HepG2 (cell line): ENCODE results near the gene SPECC1L. TPM values are rescaled to one million over a fixed set of nuclear protein-coding genes. Genes with fewer than 3 reads are reported as not detected.

Source experiments
- ATAC-seq: fragments of 200-7000 bp; cut with Tn5 transposase; 3 replicates; pipeline ENCODE4 v1.9.1; 2020; ENCODE audit warnings: mild to moderate bottlenecking, moderate library complexity
- BruUV-seq: library from RNA; stranded (reverse); fragments of 400-500 nt; replicated peaks from 2 replicates; lab custom pipeline; 2021; lab: Mats Ljungman, UMichigan
- CTCF ChIA-PET: fragments of 300-600 bp; formaldehyde crosslinking; extraction: SDS; loops from one replicate; lab custom pipeline; 2021; ENCODE audit warnings: low total read pairs, inconsistent platforms, low intra/inter-chr PET ratio; lab: Yijun Ruan, JAX
- POLR2A ChIA-PET: fragments of 350-600 bp; sonication (Branson Sonifier 250); formaldehyde crosslinking; loops from one replicate; lab custom pipeline; 2020; ENCODE audit warnings: antibody characterized with exemption, inconsistent platforms; lab: Yijun Ruan, JAX
- DNase-seq: peaks from one replicate; pipeline ENCODE4 v3.0.0-alpha.2; 2015; ENCODE audit warnings: low spot score
- FAIRE-seq: peaks from 3 replicates; lab custom pipeline; 2011; peaks lifted over from hg19 to GRCh38; lab: Jason Lieb, UNC
- H2AFZ ChIP-seq: one replicate; pipeline ENCODE4 v1.6.1; 2011; ENCODE audit warnings: low read length, inconsistent platforms
- H3K27ac ChIP-seq: fragments of 300-600 bp; 3 replicates; pipeline ENCODE4 v1.8.0; 2011; ENCODE audit warnings: mixed run types, mild to moderate bottlenecking, mixed read lengths, low read length, inconsistent platforms; ENCODE audit not compliant: insufficient read depth; ENCODE audit errors: extremely low read length
- H3K27me3 ChIP-seq, 2 experiments: fragments of 200-600 bp in 1 of 2; 2 replicates in 1 of 2; 3 replicates in 1 of 2; pipeline versions ENCODE4 v1.6.0 to v1.8.0; 2011; ENCODE audit warnings: low read length in 2 of 2, mild to moderate bottlenecking in 2 of 2, moderate library complexity in 2 of 2, inconsistent platforms in 1 of 2; ENCODE audit not compliant: insufficient read depth in 2 of 2, control insufficient read depth in 1 of 2
- H3K36me3 ChIP-seq, 2 experiments: fragments of 200-600 bp in 1 of 2; replicated peaks in 1 of 2; 2 replicates in 1 of 2; 3 replicates in 1 of 2; pipeline versions ENCODE4 v1.5.1 to v1.8.0; 2011; ENCODE audit warnings: low read length in 2 of 2, inconsistent platforms in 1 of 2; ENCODE audit not compliant: insufficient read depth in 2 of 2, control insufficient read depth in 1 of 2
- H3K4me1 ChIP-seq: 2 replicates; pipeline ENCODE4 v1.5.1; 2012; ENCODE audit warnings: low read length, inconsistent platforms; ENCODE audit not compliant: insufficient read depth
- H3K4me2 ChIP-seq: 2 replicates; pipeline ENCODE4 v1.6.0; 2011; ENCODE audit warnings: low read depth, low read length, inconsistent platforms
- H3K4me3 ChIP-seq, 3 experiments: fragments of 200-600 bp in 1 of 3; sonication (generic), shearing (Covaris generic) in 1 of 3; replicated peaks in 1 of 3; 2 replicates each; pipeline ENCODE4 v1.5.1; 2011 to 2016; ENCODE audit warnings: low read length in 3 of 3, inconsistent platforms in 2 of 3, low read depth in 2 of 3, mild to moderate bottlenecking in 2 of 3, control low read depth in 1 of 3, mixed read lengths in 1 of 3; ENCODE audit not compliant: insufficient read depth in 1 of 3
- H3K79me2 ChIP-seq: one replicate; pipeline ENCODE4 v1.6.1; 2011; ENCODE audit warnings: low read length, inconsistent platforms; ENCODE audit not compliant: insufficient read depth
- H3K9ac ChIP-seq: 2 replicates; pipeline ENCODE4 v1.6.0; 2011; ENCODE audit warnings: mild to moderate bottlenecking, low read depth, low read length, inconsistent platforms; ENCODE audit not compliant: insufficient read depth
- H3K9me3 ChIP-seq: 2 replicates; pipeline ENCODE4 v1.5.1; 2012; ENCODE audit warnings: mild to moderate bottlenecking, low read length
- H4K20me1 ChIP-seq: 2 replicates; pipeline ENCODE4 v1.6.0; 2011; ENCODE audit warnings: inconsistent platforms, mild to moderate bottlenecking, low read length, moderate library complexity; ENCODE audit not compliant: insufficient read depth
- ADNP ChIP-seq: sonication (generic); formaldehyde crosslinking; IDR thresholded peaks from 2 replicates; pipeline ENCODE4 v1.4.0; 2020; ENCODE audit warnings: missing genetic modification reagents
- BHLHE40 ChIP-seq: IDR thresholded peaks from 2 replicates; pipeline ENCODE4 v1.6.1; 2011; ENCODE audit warnings: low read length, improper control_type of control experiment
- CBX2 ChIP-seq, 2 experiments: fragments of 200-600 bp in 1 of 2; sonication (generic); formaldehyde crosslinking in 1 of 2; IDR thresholded peaks; 2 replicates each; pipeline versions ENCODE4 v1.7.0 to v1.8.1; 2018 to 2022; ENCODE audit warnings: low read depth in 2 of 2, low read length in 1 of 2, mild to moderate bottlenecking in 1 of 2, missing genetic modification reagents in 1 of 2
- ELF1 ChIP-seq: sonication (generic); formaldehyde crosslinking; IDR thresholded peaks from 2 replicates; pipeline ENCODE4 v1.4.0; 2020; ENCODE audit warnings: missing genetic modification reagents
- GZF1 ChIP-seq: sonication (generic); formaldehyde crosslinking; IDR thresholded peaks from 2 replicates; pipeline ENCODE4 v1.5.1; 2020; ENCODE audit warnings: mild to moderate bottlenecking, missing genetic modification reagents
- HDAC6 ChIP-seq: fragments of 200-600 bp; sonication (generic); IDR thresholded peaks from 2 replicates; pipeline ENCODE4 v1.7.0; 2017; ENCODE audit warnings: mild to moderate bottlenecking, antibody characterized with exemption, low read length, low read depth
- MTF1 ChIP-seq: sonication (generic); formaldehyde crosslinking; IDR thresholded peaks from 2 replicates; pipeline ENCODE4 v1.5.0; 2020; ENCODE audit warnings: missing genetic modification reagents
- RFX1 ChIP-seq: fragments of 450-650 bp; IDR thresholded peaks from 2 replicates; pipeline ENCODE4 v1.6.1; 2017
- ZFP82 ChIP-seq: sonication (generic); formaldehyde crosslinking; IDR thresholded peaks from 2 replicates; pipeline ENCODE4 v1.5.1; 2020; ENCODE audit warnings: mild to moderate bottlenecking, missing genetic modification reagents, borderline replicate concordance
- ZNF205 ChIP-seq: IDR thresholded peaks from 2 replicates; pipeline ENCODE4 v1.6.1; 2018; ENCODE audit warnings: missing biosample characterization, missing genetic modification reagents
- ZNF224 ChIP-seq: sonication (generic); formaldehyde crosslinking; IDR thresholded peaks from 2 replicates; pipeline ENCODE4 v1.5.0; 2020; ENCODE audit warnings: mild to moderate bottlenecking, missing genetic modification reagents
- ZSCAN22 ChIP-seq: sonication (generic); formaldehyde crosslinking; IDR thresholded peaks from 2 replicates; pipeline ENCODE4 v1.4.0; 2020; ENCODE audit warnings: mild to moderate bottlenecking, missing genetic modification reagents
- WGBS: methylation state at CpG from one replicate; pipeline ENCODE4 v1.1.6; 2017; ENCODE audit warnings: low lambda C conversion rate; 5-methylcytosine and 5-hydroxymethylcytosine counted together
- in situ Hi-C: cut with HindIII; loops from 2 replicates; pipeline ENCODE4 v1.10.0; 2017; ENCODE audit warnings: low pct_unique_long_range_greater_than_20kb; ENCODE audit not compliant: extremely low pct_ligation_motif_present
- intact Hi-C: fragments of 100-400 bp; cut with micrococcal nuclease; formaldehyde crosslinking; loops from one replicate; pipeline ENCODE4 v1.10.0; 2022; ENCODE audit not compliant: unreplicated experiment
- polyA plus RNA-seq, 8 experiments: library from polyadenylated mRNA; depleted of rRNA in 3 of 8; stranded (reverse) in 7 of 8; unstranded in 1 of 8; fragments of >200 nt; fragmentation: Illumina TruSeq in 4 of 8; extraction: Trizol in 4 of 8; gene quantifications; 2 replicates each; pipeline versions ENCODE4 v1.2.1 to v1.2.3, GENCODE V29; 2011 to 2016; ENCODE audit warnings: low read depth in 4 of 8, missing spikeins in 1 of 8, mixed read lengths in 1 of 8; ENCODE audit not compliant: insufficient read depth in 1 of 8
- total RNA-seq, 5 experiments: library from RNA; depleted of rRNA; stranded (reverse); fragments of >200 nt; fragmentation: Illumina TruSeq; extraction: Trizol; gene quantifications; 2 replicates each; pipeline ENCODE4 v1.2.3, GENCODE V29; 2016; ENCODE audit warnings: low read depth in 1 of 5
- TF ChIP-seq, protein P1 (sequence below): sonication (generic); formaldehyde crosslinking; IDR thresholded peaks from 2 replicates; pipeline ENCODE4 v1.5.0; 2020; ENCODE audit warnings: missing genetic modification reagents, mild to moderate bottlenecking, borderline replicate concordance
- TF ChIP-seq, protein P2 (sequence below): IDR thresholded peaks from 2 replicates; pipeline ENCODE4 v1.6.1; 2016; ENCODE audit warnings: mild to moderate bottlenecking, missing biosample characterization, missing genetic modification reagents
- TF ChIP-seq, protein P3 (sequence below): sonication (generic); formaldehyde crosslinking; IDR thresholded peaks from 2 replicates; pipeline ENCODE4 v1.4.0; 2020; ENCODE audit warnings: low read depth, mild to moderate bottlenecking, missing genetic modification reagents

SPECC1L gene
- total and polyA plus RNA-seq, 2 of the 13 experiments (the other 11 are each of a cell fraction or from before 2014, with no cell fraction given) = 14.1 to 30.3 TPM

DNA sequence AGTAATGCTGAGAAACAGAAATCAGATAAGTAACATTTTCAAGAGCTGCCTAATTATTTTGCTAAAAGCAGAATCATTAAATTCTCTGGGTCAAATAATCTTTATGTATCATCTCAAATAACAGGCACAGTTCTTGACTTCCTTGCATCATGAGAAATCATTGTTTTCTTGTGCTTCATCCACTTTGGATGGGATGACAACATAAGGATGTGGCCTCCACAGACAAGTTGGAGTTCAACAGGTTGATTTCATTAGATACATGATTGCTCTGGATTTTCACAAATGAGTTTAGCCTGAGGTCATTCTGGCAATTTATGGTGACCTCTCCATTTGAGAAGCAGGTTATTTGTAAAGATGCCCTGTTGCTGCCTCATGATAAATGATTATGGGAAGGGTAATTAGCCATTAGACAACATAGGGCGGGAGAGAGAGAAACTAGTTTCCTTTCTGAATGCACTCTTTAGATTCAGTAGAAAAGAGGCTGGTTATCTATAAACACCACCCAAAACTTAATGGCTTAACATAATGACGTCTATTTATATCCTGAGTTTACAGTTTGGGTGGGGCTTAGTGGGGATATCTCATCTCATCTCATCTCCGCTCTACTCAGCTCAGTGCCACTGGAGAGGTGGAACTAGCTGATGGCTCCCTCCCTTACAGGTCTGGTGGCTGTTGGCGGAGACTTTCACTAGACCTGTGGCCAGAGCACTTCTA, 121.7 kb downstream of the SPECC1L start:
- no TSS peak for BruUV-seq
- Histone ChIP-seq H3K4me2 (no peak overlapping the region), H3K27me3 (no peaks in the 10 kb centered on the region), H3K9ac (no peak overlapping the region), H3K4me3 (no peak overlapping the region), H3K4me1 (peaks cover 6% of the 10 kb centered on the region; the same call in 1 of the 2 replicates), H3K9me3 (no peaks in the 10 kb centered on the region), H3K79me2 (no peaks in the 10 kb centered on the region), H2AFZ (no peak overlapping the region), H4K20me1 (no peaks in the 10 kb centered on the region), H3K27ac (no peak overlapping the region), H3K36me3 (peaks cover 8 to 24% of the 10 kb centered on the region in 2 experiments)
- ChIA-PET POLR2A (no interaction called here), CTCF (no interaction called here)
- intact Hi-C loops (no loop called here), in situ Hi-C loops (no loop called here)
- no peak for TF ChIP-seq ZNF224 (CRISPR knock-in tag)
- TF ChIP-seq ZNF205 (CRISPR knock-in tag) = no peak
- TF ChIP-seq HDAC6 = no peak
- no peak for TF ChIP-seq ZFP82 (CRISPR knock-in tag)
- no peak for TF ChIP-seq MTF1 (CRISPR knock-in tag)
- TF ChIP-seq ADNP (CRISPR knock-in tag) = no peak
- no peak for TF ChIP-seq CBX2 (IDR thresholded peaks at IDR 0.05; ENCODE audit: low read depth, low read length)
- TF ChIP-seq CBX2 (CRISPR knock-in tag; IDR thresholded peaks at IDR 0.05; ENCODE audit: low read depth) = no peak
- no peak for TF ChIP-seq GZF1 (CRISPR knock-in tag)
- TF ChIP-seq BHLHE40 = no peak
- TF ChIP-seq, protein P1, sequence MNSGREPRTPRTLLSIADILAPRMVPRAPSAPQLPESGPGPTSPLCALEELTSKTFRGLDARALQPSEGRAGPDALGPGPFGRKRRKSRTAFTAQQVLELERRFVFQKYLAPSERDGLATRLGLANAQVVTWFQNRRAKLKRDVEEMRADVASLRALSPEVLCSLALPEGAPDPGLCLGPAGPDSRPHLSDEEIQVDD = no peak
- TF ChIP-seq, protein P2, sequence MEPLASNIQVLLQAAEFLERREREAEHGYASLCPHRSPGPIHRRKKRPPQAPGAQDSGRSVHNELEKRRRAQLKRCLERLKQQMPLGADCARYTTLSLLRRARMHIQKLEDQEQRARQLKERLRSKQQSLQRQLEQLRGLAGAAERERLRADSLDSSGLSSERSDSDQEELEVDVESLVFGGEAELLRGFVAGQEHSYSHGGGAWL (CRISPR knock-in tag) = no peak
- no peak for TF ChIP-seq RFX1
- TF ChIP-seq, protein P3, sequence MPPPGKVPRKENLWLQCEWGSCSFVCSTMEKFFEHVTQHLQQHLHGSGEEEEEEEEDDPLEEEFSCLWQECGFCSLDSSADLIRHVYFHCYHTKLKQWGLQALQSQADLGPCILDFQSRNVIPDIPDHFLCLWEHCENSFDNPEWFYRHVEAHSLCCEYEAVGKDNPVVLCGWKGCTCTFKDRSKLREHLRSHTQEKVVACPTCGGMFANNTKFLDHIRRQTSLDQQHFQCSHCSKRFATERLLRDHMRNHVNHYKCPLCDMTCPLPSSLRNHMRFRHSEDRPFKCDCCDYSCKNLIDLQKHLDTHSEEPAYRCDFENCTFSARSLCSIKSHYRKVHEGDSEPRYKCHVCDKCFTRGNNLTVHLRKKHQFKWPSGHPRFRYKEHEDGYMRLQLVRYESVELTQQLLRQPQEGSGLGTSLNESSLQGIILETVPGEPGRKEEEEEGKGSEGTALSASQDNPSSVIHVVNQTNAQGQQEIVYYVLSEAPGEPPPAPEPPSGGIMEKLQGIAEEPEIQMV (CRISPR knock-in tag) = no peak
- TF ChIP-seq ZSCAN22 = no peak
- TF ChIP-seq ELF1 (CRISPR knock-in tag) = no peak
- FAIRE-seq (no peak), ATAC-seq (no peak), DNase-seq (no peak)
- WGBS = 98% methylated on average over 4 of the region's 4 CpGs
